PC-3 (cell line): ENCODE data around the gene NBPF15. TPM values are rescaled to one million over a fixed set of nuclear protein-coding genes. Genes with fewer than 3 reads are reported as not detected.
"Not testable (repeated sequence)": the region's sequence is repeated elsewhere in the genome, so short reads cannot be mapped to it uniquely, and the experiment has no call there.

Source experiments
- ATAC-seq: fragments of 200-7000 bp; cut with Tn5 transposase; 2 replicates; pipeline ENCODE4 v1.9.1; 2020; ENCODE audit warnings: mild to moderate bottlenecking, moderate library complexity
- BruUV-seq: library from RNA; stranded (reverse); fragments of 400-500 nt; replicated peaks from 2 replicates; lab custom pipeline; 2021; lab: Mats Ljungman, UMichigan
- CTCF ChIA-PET: fragments of 300-600 bp; sonication (Branson Sonifier 250); formaldehyde crosslinking; loops from one replicate; lab custom pipeline; 2022; ENCODE audit warnings: antibody characterized with exemption; lab: Charles Lee
- POLR2A ChIA-PET: fragments of 300-600 bp; sonication (Branson Sonifier 250); formaldehyde crosslinking; loops from one replicate; lab custom pipeline; 2022; ENCODE audit warnings: antibody characterized with exemption; ENCODE audit not compliant: unreplicated experiment; lab: Charles Lee
- DNase-seq: peaks from one replicate; pipeline ENCODE4 v3.0.0-alpha.2; 2015
- H2AFZ ChIP-seq: fragments of 300-600 bp; sonication (generic); 2 replicates; pipeline ENCODE4 v1.6.0; 2016; ENCODE audit warnings: antibody characterized with exemption, low read length
- H3F3A ChIP-seq: fragments of 300-600 bp; sonication (generic); one replicate; pipeline ENCODE4 v1.6.0; 2017; ENCODE audit warnings: antibody characterized with exemption, low read length, control low read depth, mild to moderate bottlenecking; ENCODE audit not compliant: unreplicated experiment
- H3K27ac ChIP-seq: fragments of 300-600 bp; sonication (generic); 2 replicates; pipeline ENCODE4 v1.5.1; 2016; ENCODE audit warnings: mild to moderate bottlenecking, low read length
- H3K27me3 ChIP-seq: fragments of 300-600 bp; sonication (generic); 2 replicates; pipeline ENCODE4 v1.6.1; 2016; ENCODE audit warnings: low read length, mixed read lengths
- H3K36me3 ChIP-seq: fragments of 300-600 bp; sonication (generic); 2 replicates; pipeline ENCODE4 v1.6.1; 2016; ENCODE audit warnings: low read depth, mixed run types, low read length, mixed read lengths
- H3K4me1 ChIP-seq: fragments of 300-600 bp; sonication (generic); 2 replicates; pipeline ENCODE4 v1.5.1; 2016; ENCODE audit warnings: low read length; ENCODE audit not compliant: insufficient read depth
- H3K4me2 ChIP-seq: fragments of 300-600 bp; sonication (generic); 2 replicates; pipeline ENCODE4 v1.6.0; 2016; ENCODE audit warnings: low read length
- H3K4me3 ChIP-seq: fragments of 300-600 bp; sonication (generic); 2 replicates; pipeline ENCODE4 v1.5.1; 2016; ENCODE audit warnings: mild to moderate bottlenecking, low read length, mixed read lengths
- H3K79me2 ChIP-seq: fragments of 300-600 bp; sonication (generic); 2 replicates; pipeline ENCODE4 v1.6.1; 2017; ENCODE audit warnings: low read length, mixed read lengths
- H3K9ac ChIP-seq: fragments of 300-600 bp; sonication (generic); 2 replicates; pipeline ENCODE4 v1.6.0; 2016; ENCODE audit warnings: mild to moderate bottlenecking, low read length
- H3K9me2 ChIP-seq: fragments of 300-600 bp; sonication (generic); replicated peaks from 2 replicates; pipeline ENCODE4 v1.6.1; 2016; ENCODE audit warnings: mixed run types, low read length, mixed read lengths
- H3K9me3 ChIP-seq: fragments of 300-600 bp; sonication (generic); 2 replicates; pipeline ENCODE4 v1.6.1; 2016; ENCODE audit warnings: low read length, mixed read lengths
- H4K20me1 ChIP-seq: fragments of 300-600 bp; sonication (generic); 2 replicates; pipeline ENCODE4 v1.6.1; 2016; ENCODE audit warnings: low read length, mixed read lengths
- intact Hi-C: fragments of 100-400 bp; cut with micrococcal nuclease; formaldehyde crosslinking; loops from 2 replicates; pipeline ENCODE4 v1.9.0; 2023
- total RNA-seq: library from RNA; depleted of rRNA; stranded (reverse); fragments of >200 nt; gene quantifications from 2 replicates; pipeline ENCODE4 v1.2.3, GENCODE V29; 2014

The NBPF15 gene
- total RNA-seq, 1 experiment from 2014 or later, result 40.5 TPM

DNA sequence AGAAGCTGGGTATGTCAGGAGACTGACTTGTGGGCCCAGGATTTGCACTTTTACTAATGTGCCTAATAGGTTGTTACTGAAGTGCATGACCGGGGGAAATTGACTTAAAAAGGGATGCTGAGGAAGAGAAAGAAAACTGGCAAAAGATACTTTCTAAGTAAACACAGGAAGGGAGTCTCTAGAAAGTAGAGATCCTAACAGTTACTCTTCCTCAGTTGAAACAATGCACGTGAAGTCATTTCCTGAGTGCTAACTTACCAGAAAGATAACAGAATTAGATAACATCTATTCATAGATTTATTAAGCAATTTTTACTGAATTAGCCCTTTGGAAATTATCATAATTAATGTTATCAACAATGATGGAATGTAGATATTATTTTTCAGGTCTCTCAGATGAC, 12.4 kb upstream of the NBPF15 start:
- DNase-seq, H3K9ac ChIP-seq, ATAC-seq, CTCF ChIA-PET, H3K9me3 ChIP-seq, H3K27me3 ChIP-seq, H3K79me2 ChIP-seq, H3K9me2 ChIP-seq, H3K4me1 ChIP-seq, BruUV-seq, H3K27ac ChIP-seq, H3K4me3 ChIP-seq, POLR2A ChIA-PET, H3F3A ChIP-seq, H3K4me2 ChIP-seq, H4K20me1 ChIP-seq, H2AFZ ChIP-seq, intact Hi-C loops, H3K36me3 ChIP-seq: not testable (repeated sequence)

DNA sequence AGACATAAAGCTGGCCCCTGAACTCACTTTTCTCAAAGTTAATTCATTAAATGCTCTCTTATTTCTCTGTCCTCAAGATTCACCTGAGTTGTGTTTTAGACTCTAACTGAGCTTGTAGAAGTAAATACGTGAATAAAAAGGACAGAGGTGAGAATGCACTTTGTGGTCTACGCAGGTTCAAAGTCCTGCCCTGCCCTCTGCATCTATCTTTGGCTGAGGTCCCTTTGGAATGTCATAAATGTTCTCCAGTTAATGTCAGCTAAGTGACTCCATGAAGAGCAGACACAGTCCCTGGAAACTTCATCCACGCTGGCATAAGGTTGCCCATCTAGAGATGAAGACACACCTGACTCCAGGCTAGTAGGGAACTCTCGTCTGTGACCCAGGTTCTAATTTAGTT, 10.0 kb upstream of the NBPF15 start:
- CTCF ChIA-PET, H3K79me2 ChIP-seq, H4K20me1 ChIP-seq, POLR2A ChIA-PET, H2AFZ ChIP-seq, H3K9ac ChIP-seq, H3K4me2 ChIP-seq, H3K4me3 ChIP-seq, BruUV-seq, H3F3A ChIP-seq, ATAC-seq, H3K9me2 ChIP-seq, H3K4me1 ChIP-seq, DNase-seq, H3K27ac ChIP-seq, H3K27me3 ChIP-seq, H3K9me3 ChIP-seq, intact Hi-C loops, H3K36me3 ChIP-seq: not testable (repeated sequence)

DNA sequence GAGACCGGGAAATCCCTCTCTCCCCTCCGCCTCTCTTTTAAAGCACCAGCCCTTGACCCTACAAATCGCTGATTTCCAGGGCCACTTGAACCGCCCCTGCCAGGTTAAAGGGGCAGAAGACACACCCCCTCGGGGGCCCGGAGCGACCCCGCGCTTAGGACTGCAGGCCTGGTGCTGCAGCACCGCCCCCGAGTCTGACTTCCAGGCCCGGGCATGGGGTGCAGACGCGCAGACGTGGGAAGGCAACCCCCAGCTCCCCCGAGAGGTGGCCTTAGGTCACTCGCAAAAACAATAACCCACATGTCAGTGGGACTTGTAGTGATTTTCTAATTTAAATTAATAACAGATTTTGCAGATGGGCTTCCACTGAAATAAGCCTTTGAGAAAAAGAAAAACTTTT, 309 bp upstream of the NBPF15 start:
- H3K4me1 ChIP-seq, H3K27ac ChIP-seq, H4K20me1 ChIP-seq, H2AFZ ChIP-seq, H3K27me3 ChIP-seq, intact Hi-C loops, BruUV-seq, POLR2A ChIA-PET, H3K9ac ChIP-seq, CTCF ChIA-PET, H3F3A ChIP-seq, H3K9me3 ChIP-seq, H3K4me2 ChIP-seq, H3K36me3 ChIP-seq, H3K9me2 ChIP-seq, DNase-seq: not testable (repeated sequence)
- peak overlapping the region; percentile 75; the same call in 1 of the 2 replicates for H3K4me3 ChIP-seq
- H3K79me2 ChIP-seq, result peaks cover 21% of the 10 kb centered on the region
- peak; percentile 4; the same call in 1 of the 2 replicates for ATAC-seq

DNA sequence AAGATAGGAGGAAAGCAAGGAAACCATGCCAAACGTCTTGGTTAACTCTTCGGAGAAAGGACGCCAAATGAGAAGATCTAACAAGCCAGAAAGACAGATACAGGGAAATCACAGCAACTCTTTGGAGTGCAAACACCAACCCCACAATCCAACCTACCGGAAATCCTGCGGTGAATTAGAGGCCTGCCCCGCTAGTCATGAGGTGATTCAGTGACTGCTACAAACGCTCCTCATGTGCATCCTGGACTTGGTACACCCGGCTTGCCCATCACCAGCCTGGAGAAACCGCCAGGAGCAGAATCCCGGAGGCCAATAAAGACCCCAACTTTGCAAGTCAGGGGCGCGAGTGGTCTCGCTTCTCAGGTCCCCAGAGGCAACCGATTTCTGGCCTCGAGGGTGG, 783 bp downstream of the NBPF15 start:
- H3K9ac ChIP-seq, result peak overlapping the region; percentile 64

DNA sequence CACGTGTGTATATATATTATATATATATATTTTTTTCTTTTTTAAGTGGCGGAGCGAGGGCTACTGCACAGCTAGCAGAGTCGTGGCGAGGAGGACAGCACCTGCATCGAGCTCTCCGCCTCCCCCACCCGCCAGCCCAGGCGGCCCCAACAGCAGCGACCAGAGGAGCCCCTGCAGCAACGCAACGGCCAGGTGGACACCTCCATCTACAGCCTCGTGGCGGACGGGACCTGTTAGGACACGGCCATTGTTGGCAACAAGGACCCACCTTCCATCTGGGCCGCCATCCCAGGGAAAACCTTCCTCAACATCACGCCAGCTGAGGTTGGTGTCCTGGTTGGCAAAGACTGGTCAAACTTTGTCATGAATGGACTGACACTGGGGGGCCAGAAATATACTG, 19.1 kb downstream of the NBPF15 start:
- H3K27me3 ChIP-seq, H3K79me2 ChIP-seq, ATAC-seq, H3K9me2 ChIP-seq, H3K36me3 ChIP-seq, H2AFZ ChIP-seq, H3F3A ChIP-seq, CTCF ChIA-PET, H3K4me1 ChIP-seq, DNase-seq, H3K9me3 ChIP-seq, POLR2A ChIA-PET, BruUV-seq, H4K20me1 ChIP-seq, H3K27ac ChIP-seq, H3K9ac ChIP-seq, H3K4me3 ChIP-seq, H3K4me2 ChIP-seq, intact Hi-C loops: not testable (repeated sequence)

More for the DNA sequence above, 783 bp downstream of the NBPF15 start:
- peak; percentile 78 for ATAC-seq
- H3K79me2 ChIP-seq, result peaks cover 21% of the 10 kb centered on the region
- CTCF ChIA-PET, DNase-seq, H3K9me3 ChIP-seq, H4K20me1 ChIP-seq, POLR2A ChIA-PET, BruUV-seq, H3F3A ChIP-seq, H3K27me3 ChIP-seq, intact Hi-C loops, H3K4me1 ChIP-seq, H3K9me2 ChIP-seq, H3K36me3 ChIP-seq: not testable (repeated sequence)
- peak overlapping the region; percentile 76; the same call in 1 of the 2 replicates for H2AFZ ChIP-seq
- peak overlapping the region; percentile 56 for H3K27ac ChIP-seq
- H3K4me3 ChIP-seq, result peak overlapping the region; percentile 75
- H3K4me2 ChIP-seq, result peak overlapping the region; percentile 80
